AG09319 (cell line): ENCODE measurements around the gene EIF3D.
A peak's percentile ranks its signal among the peaks of the same experiment; 100 is the strongest.

Experiments
- DNase-seq: peaks from one replicate; pipeline ENCODE4 v3.0.0-alpha.2; 2010; ENCODE audit warnings: low read depth; ENCODE audit errors: extremely low read depth
- CTCF ChIP-seq: IDR thresholded peaks from 2 replicates; pipeline ENCODE4 v1.5.1; 2011; ENCODE audit warnings: low read depth, mild to moderate bottlenecking, inconsistent platforms, low read length, moderate library complexity

The EIF3D gene

GRCh38 chr22:36512991-36513390, 16.0 kb downstream of the EIF3D start:
- TF ChIP-seq CTCF, result no peak
- no peak for DNase-seq

DNA sequence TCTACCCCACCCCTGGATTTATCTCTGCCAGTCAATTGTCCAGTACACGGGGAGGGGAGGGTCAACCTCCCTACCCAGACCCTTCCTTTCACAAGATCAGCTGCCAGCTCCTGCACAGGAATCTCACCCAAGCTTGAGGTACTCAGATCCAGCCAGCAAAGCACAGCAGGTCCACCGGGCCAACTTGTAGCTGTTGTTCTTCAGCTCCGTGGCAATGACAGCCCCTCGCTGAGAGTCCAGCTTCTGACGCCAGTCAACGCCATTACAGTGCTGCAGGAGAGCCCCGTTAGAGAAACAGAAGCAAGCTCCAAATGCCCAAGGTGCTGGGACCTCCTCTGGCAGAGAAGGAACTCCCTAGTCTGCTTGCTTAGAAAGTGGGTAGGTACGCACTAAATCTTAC, 16.6 kb downstream of the EIF3D start:
- DNase-seq, result no peak
- no peak for TF ChIP-seq CTCF

DNA sequence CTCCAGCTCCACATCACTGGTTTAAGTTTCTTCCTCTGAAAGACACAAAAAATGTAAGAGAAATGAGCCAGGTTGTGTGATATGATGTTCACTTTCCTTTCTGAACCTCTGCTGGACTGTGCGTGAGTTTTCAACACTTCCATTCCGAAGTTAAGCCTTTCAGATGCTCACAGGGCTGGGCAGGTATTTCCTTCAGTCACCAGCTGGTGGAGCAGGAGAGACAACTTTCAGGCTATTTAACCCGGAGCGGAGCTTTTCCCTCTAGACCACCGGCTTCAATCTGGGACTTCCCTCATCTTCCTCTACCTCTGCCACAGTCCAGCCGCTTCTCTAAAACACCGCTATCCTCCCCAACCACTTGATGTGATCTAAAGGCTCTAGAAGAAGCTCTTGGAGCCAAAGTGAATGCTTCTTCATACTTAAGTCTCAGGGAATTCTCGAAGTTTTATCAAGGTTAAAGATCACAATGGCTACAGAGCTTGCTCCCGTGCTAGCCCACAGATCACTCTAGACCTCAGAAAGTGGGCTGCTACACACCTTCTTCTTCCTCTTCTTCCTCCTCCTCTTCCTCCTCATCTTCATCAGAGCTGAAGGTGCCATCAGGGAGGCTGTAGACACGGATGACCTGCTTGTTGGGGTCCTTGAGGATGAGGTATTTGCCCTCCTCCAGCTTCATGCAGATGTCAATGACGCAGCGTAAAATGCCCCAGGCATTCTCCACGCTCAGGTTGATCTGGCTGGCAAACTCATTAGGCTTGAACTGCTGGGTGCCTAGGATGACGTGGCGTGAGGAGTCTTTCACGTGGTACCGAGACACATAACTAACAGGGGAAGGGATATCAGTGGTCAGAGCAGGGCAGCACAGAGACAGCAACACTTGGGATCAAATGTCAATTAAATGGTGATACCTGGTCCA, 17.7 kb downstream of the EIF3D start:
- no peak for DNase-seq
- peak; percentile 64 for TF ChIP-seq CTCF

GRCh38 chr22:36510384-36510783, 18.6 kb downstream of the EIF3D start:
- no peak for DNase-seq
- no peak for TF ChIP-seq CTCF

DNA sequence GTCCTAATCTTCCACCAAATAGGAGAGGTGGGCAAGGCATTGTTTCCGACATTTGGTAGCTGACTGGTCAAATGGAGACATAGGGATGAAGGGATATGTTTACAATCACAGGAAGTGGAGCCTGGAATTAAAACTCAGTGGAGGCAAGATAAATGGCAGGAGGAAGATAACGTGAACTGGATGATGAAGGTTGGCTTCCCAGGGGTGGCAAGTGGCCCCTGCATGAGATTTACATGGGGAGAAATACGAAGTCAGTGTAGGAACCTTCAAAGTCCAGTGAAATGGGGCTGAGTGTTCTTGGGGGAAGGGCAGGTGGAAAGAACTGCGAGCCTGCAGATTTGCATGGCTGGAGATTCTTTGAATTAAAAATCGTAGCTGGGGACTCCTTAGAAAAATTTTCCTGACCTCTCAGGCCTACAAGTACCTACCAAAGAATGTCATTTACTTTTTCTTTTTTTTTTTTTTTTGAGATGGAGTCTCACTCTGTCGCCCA, 21.4 kb downstream of the EIF3D start:
- no peak for TF ChIP-seq CTCF
- DNase-seq, result no peak

DNA sequence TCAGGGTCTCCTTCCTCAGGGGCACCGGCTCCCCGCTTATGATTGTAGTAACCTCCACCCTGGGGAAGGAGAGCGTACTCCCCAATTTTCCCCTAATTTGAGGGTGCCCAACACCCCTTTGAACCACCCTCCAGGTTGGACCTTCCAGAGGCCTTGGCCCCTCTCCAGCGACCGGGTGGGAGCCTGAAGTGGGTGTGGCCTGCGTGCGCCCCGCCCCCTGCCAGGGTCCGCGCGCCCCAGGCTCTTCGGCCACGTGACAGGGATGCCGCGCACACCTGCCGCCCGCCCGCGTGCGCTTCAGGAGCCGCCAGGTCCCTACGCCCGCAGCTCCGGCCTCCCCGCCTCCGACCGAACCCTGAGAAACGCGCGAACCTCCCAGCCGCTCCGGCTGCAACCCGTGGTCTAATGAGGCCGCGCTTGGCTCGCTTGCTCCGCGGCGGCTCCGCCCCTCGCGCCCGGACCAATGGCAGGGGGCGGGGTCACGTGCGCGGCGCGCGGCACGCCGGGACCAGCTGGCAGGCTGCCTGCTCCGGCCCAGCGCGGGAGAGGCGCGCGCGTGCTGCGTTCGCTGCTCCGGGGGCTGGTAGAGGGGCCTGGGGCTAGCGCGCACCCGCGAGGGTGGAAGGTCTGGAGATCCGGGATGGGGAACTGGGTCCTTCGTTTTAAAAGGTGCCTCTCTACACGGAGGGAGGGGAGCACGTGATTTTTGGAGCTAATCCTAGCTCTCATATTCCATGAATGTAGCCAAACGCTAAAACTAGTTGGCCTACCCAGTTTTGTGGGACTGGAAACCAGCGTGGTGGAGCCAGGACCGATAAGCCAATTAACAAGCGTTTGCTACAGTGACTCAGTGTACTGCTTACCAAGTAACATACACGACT, 22.1 kb downstream of the EIF3D start, which contains the start of gene FOXRED2:
Gene FOXRED2, minus strand, starts transcription at position 404 of the 881 bp plus-strand sequence. CDS start 618 bp downstream, outside the sequence.
- DNase-seq, result peak; percentile 34
- no peak for TF ChIP-seq CTCF
